Tibial nerve (tissue), 4 donors: ENCODE results near the gene WDR1.

Experiments
- EP300 ChIP-seq, 2 donors: sonication (generic); formaldehyde crosslinking; IDR thresholded peaks; one replicate each; pipeline ENCODE4 v1.6.1; 2017; ENCODE audit warnings: antibody characterized with exemption in 2 of 2, mild to moderate bottlenecking in 1 of 2
- POLR2A ChIP-seq, 2 donors: fragments of 450-650 bp; IDR thresholded peaks; one replicate each; pipeline ENCODE4 v1.6.1; 2017; ENCODE audit warnings: antibody characterized with exemption in 2 of 2, mild to moderate bottlenecking in 2 of 2, moderate library complexity in 2 of 2
- TF ChIP-seq, protein P1 (sequence below), 5 experiments: fragments of 200-600 bp in 3 of 5; fragments of 450-650 bp in 2 of 5; sonication (generic) in 3 of 5; IDR thresholded peaks; one replicate each; pipeline ENCODE4 v1.5.1; 2016 to 2019; ENCODE audit warnings: antibody characterized with exemption in 5 of 5, mild to moderate bottlenecking in 3 of 5, moderate library complexity in 2 of 5

- TF ChIP-seq, protein P1, sequence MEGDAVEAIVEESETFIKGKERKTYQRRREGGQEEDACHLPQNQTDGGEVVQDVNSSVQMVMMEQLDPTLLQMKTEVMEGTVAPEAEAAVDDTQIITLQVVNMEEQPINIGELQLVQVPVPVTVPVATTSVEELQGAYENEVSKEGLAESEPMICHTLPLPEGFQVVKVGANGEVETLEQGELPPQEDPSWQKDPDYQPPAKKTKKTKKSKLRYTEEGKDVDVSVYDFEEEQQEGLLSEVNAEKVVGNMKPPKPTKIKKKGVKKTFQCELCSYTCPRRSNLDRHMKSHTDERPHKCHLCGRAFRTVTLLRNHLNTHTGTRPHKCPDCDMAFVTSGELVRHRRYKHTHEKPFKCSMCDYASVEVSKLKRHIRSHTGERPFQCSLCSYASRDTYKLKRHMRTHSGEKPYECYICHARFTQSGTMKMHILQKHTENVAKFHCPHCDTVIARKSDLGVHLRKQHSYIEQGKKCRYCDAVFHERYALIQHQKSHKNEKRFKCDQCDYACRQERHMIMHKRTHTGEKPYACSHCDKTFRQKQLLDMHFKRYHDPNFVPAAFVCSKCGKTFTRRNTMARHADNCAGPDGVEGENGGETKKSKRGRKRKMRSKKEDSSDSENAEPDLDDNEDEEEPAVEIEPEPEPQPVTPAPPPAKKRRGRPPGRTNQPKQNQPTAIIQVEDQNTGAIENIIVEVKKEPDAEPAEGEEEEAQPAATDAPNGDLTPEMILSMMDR (IDR thresholded peaks at IDR 0.05): no peak
- TF ChIP-seq EP300 (IDR thresholded peaks at IDR 0.05) (no peak), POLR2A (IDR thresholded peaks at IDR 0.05) (no peak)
Measured at GRCh38 chr4:10135260-10135659, 18.7 kb upstream of the WDR1 start.
